Type B pancreatic cell (in vitro differentiated cells): ENCODE results near the gene KIF1B. TPM values are rescaled to one million over a fixed set of nuclear protein-coding genes. Genes with fewer than 3 reads are reported as not detected.
A peak's percentile ranks its signal among the peaks of the same experiment; 100 is the strongest.
"Not testable (repeated sequence)": the region's sequence is repeated elsewhere in the genome, so short reads cannot be mapped to it uniquely, and the experiment has no call there.

Source experiments
- DNase-seq: peaks from one replicate; pipeline ENCODE4 v3.0.0; 2021; ENCODE audit warnings: mixed read lengths; ENCODE audit not compliant: unreplicated experiment; ENCODE audit errors: extremely low spot score
- H3K27ac Mint-ChIP-seq: 2 replicates; pipeline ENCODE4 v1.8.0; 2021; ENCODE audit warnings: mild to moderate bottlenecking, mixed read lengths
- H3K27me3 Mint-ChIP-seq: 2 replicates; pipeline ENCODE4 v1.8.0; 2021; ENCODE audit warnings: mixed read lengths
- H3K36me3 Mint-ChIP-seq: 2 replicates; pipeline ENCODE4 v1.8.0; 2021; ENCODE audit warnings: mixed read lengths
- H3K4me1 Mint-ChIP-seq: one replicate; pipeline ENCODE4 v1.8.0; 2021; ENCODE audit warnings: mixed read lengths; ENCODE audit not compliant: unreplicated experiment
- H3K4me3 Mint-ChIP-seq: 2 replicates; pipeline ENCODE4 v1.8.0; 2021; ENCODE audit warnings: mild to moderate bottlenecking, mixed read lengths
- H3K9me3 Mint-ChIP-seq: 2 replicates; pipeline ENCODE4 v1.8.0; 2021; ENCODE audit warnings: mixed read lengths
- total RNA-seq: library from RNA; stranded (reverse); gene quantifications from 2 replicates; pipeline ENCODE4 v1.2.1, GENCODE V29; 2021; ENCODE audit warnings: low replicate concordance
- TF ChIP-seq, protein P1 (sequence below): fragments of 200-600 bp; sonication (generic); conservative IDR thresholded peaks from 2 replicates; pipeline ENCODE4 v1.5.0; 2021; ENCODE audit warnings: antibody characterized with exemption, mild to moderate bottlenecking

The KIF1B gene
- total RNA-seq, 1 donor from 2014 or later = 64.3 TPM

DNA sequence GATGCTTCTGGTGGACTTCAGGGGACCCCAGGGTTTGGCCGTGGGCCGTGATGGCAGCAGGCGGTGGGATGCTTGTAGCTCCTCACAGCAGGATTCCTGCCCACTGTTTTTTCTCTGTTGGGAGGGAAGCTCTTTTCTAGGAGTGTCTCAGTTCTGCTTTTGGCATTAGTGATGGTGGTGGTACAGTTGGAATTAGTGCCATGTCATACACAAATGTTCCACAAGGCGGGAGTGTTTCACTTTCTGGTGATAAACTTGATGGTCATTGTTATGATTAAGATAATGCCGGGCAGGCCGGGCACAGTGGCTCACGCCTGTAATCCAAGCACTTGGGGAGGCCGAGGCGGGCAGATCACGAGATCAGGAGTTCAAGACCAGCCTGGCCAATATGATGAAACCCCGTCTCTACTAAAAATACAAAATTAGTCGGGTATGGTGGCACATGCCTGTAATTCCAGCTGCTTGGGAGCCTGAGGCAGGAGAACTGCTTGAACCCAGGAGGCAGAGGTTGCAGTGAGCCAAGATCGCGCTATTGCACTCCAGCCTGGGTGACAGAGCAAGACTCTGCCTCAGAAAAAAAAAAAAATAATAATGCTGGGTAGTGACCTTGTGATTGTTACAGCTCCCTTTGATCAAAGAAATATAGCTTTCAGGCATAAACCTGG lies 167.1 kb downstream of the KIF1B start:
- TF ChIP-seq, protein P1, sequence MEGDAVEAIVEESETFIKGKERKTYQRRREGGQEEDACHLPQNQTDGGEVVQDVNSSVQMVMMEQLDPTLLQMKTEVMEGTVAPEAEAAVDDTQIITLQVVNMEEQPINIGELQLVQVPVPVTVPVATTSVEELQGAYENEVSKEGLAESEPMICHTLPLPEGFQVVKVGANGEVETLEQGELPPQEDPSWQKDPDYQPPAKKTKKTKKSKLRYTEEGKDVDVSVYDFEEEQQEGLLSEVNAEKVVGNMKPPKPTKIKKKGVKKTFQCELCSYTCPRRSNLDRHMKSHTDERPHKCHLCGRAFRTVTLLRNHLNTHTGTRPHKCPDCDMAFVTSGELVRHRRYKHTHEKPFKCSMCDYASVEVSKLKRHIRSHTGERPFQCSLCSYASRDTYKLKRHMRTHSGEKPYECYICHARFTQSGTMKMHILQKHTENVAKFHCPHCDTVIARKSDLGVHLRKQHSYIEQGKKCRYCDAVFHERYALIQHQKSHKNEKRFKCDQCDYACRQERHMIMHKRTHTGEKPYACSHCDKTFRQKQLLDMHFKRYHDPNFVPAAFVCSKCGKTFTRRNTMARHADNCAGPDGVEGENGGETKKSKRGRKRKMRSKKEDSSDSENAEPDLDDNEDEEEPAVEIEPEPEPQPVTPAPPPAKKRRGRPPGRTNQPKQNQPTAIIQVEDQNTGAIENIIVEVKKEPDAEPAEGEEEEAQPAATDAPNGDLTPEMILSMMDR = peak; percentile 77

DNA sequence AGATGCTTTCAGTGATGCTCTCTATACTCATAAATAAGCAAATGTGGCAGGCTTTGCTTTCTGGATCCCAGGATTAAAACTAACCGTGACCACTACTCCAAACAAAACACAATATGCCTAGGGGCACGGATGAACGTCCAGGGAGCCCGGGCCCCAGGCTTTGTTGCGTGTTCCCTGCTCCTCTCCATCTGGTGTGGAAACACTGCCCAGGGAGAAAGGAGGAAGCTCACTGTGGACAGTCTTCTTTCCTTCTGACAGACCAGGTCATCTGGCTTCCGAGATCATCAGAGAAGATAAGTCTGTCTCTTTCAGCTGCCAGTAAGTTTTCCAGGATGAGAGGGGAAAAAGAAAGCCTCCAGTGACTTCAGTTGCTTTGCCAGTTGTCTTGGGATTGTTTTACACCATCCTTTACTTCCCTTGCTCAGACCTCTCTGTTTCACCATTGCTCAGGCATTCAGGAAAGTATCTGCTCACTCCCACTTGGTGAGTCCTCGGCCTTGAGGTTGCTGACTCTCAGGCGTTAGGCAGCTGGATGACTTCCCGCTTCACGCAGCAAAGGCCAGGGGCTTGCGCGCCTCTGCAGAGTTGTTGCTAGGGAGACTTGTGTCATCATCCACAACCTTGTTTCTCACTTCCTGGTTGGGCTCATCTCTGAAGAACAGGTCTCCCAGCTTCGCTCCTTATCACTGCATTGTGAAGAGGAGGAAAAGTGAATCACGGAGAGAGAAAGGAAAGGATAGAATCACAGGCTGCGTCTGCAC lies 167.9 kb downstream of the KIF1B start:
- Mint-ChIP-seq H3K27ac (peak overlapping the region; percentile 100), H3K27me3 (no peaks in the 10 kb centered on the region), H3K4me3 (peak overlapping the region; percentile 71), H3K9me3 (no peaks in the 10 kb centered on the region), H3K4me1 (peaks cover 14% of the 10 kb centered on the region), H3K36me3 (peaks cover 14% of the 10 kb centered on the region)
- TF ChIP-seq, protein P1 = no peak
- no peak for DNase-seq

More for the DNA sequence above, 167.1 kb downstream of the KIF1B start:
- peak overlapping the region; percentile 35 for H3K4me3 Mint-ChIP-seq
- H3K27ac Mint-ChIP-seq = peak overlapping the region; percentile 100
- not testable (repeated sequence) for H3K9me3 Mint-ChIP-seq, DNase-seq, H3K27me3 Mint-ChIP-seq
- H3K4me1 Mint-ChIP-seq = peaks cover 14% of the 10 kb centered on the region
- H3K36me3 Mint-ChIP-seq = peaks cover 13% of the 10 kb centered on the region

DNA sequence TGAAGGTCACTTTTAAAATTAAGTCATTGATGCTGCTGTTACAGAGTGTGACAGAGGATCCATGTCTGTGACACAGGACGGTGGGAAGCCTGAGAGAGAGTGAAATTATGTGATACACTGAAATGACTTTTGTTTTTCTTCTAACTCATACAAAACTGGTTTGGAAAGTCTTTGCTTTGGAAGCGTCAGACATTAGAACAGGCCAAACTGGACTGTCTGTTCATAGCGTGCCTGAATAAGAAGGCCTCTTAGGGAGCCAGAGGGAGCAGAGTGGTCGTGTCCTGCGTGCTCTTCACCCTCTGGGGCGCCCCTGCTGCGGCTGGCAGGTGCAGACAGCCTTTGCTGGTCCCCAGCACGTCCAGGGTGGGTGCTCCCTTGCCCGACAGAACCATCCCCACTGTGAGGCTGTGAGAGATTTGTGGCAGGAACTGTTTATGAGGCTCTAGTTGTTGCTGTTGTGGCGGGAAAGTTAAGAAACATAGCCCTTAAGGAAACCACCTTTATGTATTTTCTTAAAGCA lies 168.8 kb downstream of the KIF1B start:
- Mint-ChIP-seq H3K4me1 (peaks cover 14% of the 10 kb centered on the region), H3K36me3 (peaks cover 18% of the 10 kb centered on the region), H3K27me3 (no peaks in the 10 kb centered on the region), H3K27ac (peak overlapping the region; percentile 100), H3K9me3 (no peaks in the 10 kb centered on the region), H3K4me3 (peak overlapping the region; percentile 71)
- DNase-seq = no peak
- TF ChIP-seq, protein P1 = no peak

DNA sequence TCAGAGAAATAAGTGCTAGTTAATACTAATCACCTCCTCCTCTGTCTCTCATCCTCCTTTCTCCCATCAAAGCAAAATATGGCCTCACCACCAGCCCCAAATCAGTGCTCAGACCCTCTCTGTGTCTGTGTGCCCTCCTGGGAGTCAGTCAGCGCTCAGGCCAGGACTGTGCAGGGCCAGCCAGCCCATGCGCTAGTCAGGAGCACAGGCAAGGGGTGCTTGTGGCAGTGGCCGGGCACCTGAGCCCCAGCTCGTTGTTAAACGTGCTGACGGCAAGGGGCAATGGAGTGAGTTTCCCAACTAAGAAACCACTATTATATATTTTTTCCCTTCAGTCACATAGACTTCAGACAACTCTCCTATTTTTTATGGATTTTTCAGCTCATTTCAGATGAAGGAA lies 169.3 kb downstream of the KIF1B start:
- no peak overlapping the region for H3K4me3 Mint-ChIP-seq
- H3K27ac Mint-ChIP-seq = peak overlapping the region; percentile 100
- H3K9me3 Mint-ChIP-seq = no peaks in the 10 kb centered on the region
- no peak for DNase-seq
- H3K27me3 Mint-ChIP-seq = no peaks in the 10 kb centered on the region
- H3K4me1 Mint-ChIP-seq = peaks cover 14% of the 10 kb centered on the region
- H3K36me3 Mint-ChIP-seq = peaks cover 21% of the 10 kb centered on the region
- TF ChIP-seq, protein P1 = no peak

DNA sequence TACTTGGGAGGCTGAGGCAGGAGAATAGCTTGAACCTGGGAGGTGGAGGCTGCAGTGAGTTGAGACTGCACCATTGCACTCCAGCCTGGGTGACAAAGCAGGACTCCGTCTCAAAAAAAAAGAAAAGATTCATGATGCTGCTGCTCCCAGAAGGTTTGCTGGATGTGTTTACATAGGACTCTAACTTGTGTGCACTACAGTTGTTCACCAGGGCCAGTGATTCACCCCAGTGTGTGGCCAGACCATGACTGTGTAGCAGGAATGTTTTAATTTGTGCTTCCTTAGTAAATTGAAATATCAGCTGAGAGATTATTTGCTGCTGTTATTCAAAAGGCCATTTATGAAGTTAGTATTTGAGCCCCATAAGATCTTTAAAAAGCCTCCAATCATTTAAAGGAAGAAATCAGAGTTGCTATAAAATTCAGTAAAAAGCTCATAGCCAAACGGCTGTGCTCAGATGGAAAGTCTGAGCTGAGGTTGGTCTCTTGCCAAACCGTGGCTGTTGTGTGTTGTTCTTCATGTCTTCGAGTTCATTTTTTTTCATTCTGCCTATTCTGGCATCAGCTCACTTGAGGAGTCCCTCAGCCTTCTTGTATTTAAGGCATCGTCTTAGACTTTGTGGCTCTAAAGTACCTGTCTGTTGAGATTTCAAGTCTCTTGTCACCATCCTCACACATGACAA lies 170.4 kb downstream of the KIF1B start:
- Mint-ChIP-seq H3K4me1 (peaks cover 21% of the 10 kb centered on the region), H3K27ac (peak overlapping the region; percentile 100), H3K4me3 (no peak overlapping the region), H3K36me3 (peaks cover 25% of the 10 kb centered on the region), H3K9me3 (no peaks in the 10 kb centered on the region), H3K27me3 (no peaks in the 10 kb centered on the region)
- TF ChIP-seq, protein P1 = no peak
- no peak for DNase-seq
